PFSK-1 (cell line): ENCODE data around the gene NR0B2.

ENCODE experiments used
- POLR2AphosphoS5 ChIP-seq: IDR thresholded peaks from 2 replicates; pipeline ENCODE4 v1.6.1; 2012; ENCODE audit warnings: low read depth, mild to moderate bottlenecking, control low read depth, low read length, moderate library complexity
- SIN3A ChIP-seq: IDR thresholded peaks from 2 replicates; pipeline ENCODE4 v1.6.1; 2012; ENCODE audit warnings: mild to moderate bottlenecking, low read length, moderate library complexity, borderline replicate concordance; ENCODE audit not compliant: insufficient read depth
- TAF1 ChIP-seq: IDR thresholded peaks from 2 replicates; pipeline ENCODE4 v1.6.1; 2012; ENCODE audit warnings: low read length, control low read depth, borderline replicate concordance; ENCODE audit not compliant: insufficient read depth
- TF ChIP-seq, protein P1 (sequence below), 2 experiments: IDR thresholded peaks; 2 replicates each; pipeline versions ENCODE4 v1.6.1 to v1.8.0; 2011 to 2012; ENCODE audit warnings: low read depth in 2 of 2, low read length in 2 of 2, control low read depth in 1 of 2, inconsistent platforms in 1 of 2, mild to moderate bottlenecking in 1 of 2, moderate library complexity in 1 of 2; ENCODE audit not compliant: insufficient read depth in 1 of 2

DNA sequence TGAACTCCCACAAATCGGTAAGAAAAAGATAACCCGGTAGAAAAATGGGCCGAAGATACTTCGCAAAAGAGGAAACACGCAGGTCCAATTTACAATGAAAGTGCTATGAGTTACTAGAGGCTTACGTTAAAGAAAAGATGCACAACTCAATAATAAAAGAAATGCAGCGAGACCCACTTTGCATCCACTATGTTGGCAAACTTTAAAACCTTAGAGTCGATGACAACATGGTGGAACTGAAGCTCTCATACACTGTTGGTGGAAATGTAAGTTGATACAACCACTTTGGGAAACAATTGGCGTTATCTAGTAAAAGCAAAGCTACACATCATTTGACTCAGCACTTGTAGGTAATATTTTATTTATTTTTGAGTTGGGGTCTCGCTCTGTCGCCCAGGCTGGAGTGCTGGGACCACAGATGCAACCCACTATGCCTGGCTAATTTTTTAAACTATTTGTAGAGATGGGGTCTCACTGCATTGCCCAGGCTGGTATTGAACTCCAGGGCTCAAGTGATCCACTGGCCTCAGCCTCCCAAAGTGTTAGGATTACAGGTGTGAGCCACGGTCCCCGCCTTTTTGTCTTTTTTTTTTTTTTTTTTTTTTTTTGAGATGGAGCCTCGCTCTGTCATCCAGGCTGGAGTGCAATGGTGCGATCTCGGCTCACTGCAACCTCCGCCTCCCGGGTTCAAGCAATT is 12.8 kb downstream of the NR0B2 start:
- TF ChIP-seq TAF1 (no peak), POLR2AphosphoS5 (no peak), SIN3A (no peak)
- TF ChIP-seq, protein P1, sequence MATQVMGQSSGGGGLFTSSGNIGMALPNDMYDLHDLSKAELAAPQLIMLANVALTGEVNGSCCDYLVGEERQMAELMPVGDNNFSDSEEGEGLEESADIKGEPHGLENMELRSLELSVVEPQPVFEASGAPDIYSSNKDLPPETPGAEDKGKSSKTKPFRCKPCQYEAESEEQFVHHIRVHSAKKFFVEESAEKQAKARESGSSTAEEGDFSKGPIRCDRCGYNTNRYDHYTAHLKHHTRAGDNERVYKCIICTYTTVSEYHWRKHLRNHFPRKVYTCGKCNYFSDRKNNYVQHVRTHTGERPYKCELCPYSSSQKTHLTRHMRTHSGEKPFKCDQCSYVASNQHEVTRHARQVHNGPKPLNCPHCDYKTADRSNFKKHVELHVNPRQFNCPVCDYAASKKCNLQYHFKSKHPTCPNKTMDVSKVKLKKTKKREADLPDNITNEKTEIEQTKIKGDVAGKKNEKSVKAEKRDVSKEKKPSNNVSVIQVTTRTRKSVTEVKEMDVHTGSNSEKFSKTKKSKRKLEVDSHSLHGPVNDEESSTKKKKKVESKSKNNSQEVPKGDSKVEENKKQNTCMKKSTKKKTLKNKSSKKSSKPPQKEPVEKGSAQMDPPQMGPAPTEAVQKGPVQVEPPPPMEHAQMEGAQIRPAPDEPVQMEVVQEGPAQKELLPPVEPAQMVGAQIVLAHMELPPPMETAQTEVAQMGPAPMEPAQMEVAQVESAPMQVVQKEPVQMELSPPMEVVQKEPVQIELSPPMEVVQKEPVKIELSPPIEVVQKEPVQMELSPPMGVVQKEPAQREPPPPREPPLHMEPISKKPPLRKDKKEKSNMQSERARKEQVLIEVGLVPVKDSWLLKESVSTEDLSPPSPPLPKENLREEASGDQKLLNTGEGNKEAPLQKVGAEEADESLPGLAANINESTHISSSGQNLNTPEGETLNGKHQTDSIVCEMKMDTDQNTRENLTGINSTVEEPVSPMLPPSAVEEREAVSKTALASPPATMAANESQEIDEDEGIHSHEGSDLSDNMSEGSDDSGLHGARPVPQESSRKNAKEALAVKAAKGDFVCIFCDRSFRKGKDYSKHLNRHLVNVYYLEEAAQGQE (IDR thresholded peaks at IDR 0.05; ENCODE audit: insufficient read depth in 1 of 2, low read depth in 2 of 2, low read length in 2 of 2) = no peak
